HG03097 (cell line): ENCODE data around the gene PIGP.
A peak's percentile ranks its signal among the peaks of the same experiment; 100 is the strongest.
"Not testable (repeated sequence)": the region's sequence is repeated elsewhere in the genome, so short reads cannot be mapped to it uniquely, and the experiment has no call there.

Experiments used
- ATAC-seq: cut with Tn5 transposase; IDR thresholded peaks from one replicate; pipeline ENCODE4 v1.9.1; 2021; ENCODE audit not compliant: unreplicated experiment, low FRiP score

Gene PIGP

DNA sequence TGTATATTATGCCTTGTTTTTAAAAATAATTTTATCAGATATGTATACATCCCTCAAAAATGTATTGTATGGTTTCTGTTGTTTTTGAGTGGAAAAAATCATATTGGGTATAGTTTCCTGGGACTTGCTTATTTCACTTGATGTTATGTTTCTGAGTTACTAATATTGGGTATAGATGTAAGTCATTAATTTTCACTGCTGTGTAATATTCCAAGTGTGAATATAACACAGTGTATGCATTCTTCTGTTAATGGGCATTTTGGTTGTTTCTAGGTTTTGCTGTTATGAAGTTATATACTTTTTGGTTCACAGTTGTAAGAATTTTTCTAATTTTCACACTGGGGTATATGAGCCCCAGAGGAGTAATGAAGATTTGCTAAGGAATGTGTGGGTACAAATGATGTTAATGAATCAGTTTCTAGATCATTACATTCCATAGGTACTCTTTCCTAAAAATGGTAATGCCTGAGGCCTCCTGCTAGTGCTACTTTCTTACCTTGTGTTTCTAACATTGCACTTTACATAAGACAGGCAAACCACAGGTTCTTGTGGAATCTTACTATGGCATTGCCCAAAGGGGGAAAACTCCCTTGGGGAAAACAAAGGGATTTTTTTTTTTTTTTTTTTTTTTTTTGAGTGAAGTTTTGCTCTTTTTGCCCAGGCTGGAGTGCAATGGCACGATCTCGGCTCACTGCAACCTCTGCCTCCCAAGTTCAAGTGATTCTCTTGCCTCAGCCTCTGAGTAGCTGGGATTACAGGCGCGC, 3.4 kb upstream of the PIGP start:
- no peak for ATAC-seq

DNA sequence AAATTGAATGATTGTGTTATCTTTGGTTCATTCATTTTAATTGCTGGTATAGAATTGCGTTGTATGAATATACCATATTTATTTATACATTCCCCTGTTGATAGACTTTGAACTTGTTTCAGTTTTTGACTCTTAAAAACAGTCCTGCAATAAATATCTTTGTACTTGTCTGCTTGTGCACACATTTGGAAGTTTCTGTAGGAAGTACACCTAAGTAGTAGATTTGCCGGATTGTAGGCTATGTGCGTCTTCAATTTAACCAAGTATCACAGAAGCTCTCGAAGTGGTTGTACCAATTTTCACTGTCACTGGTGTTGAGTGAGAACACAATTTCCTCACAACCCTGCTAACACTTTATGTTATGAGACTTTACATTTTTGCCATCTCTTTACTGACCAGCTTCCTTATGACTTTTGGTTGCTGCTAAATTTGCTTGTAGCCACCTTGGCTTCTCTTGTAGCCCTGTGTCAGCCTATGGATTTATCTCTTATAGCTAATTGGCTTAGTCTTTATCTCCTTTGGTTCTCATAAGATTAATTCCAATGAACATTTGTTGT, 2.4 kb upstream of the PIGP start:
- ATAC-seq, result no peak

DNA sequence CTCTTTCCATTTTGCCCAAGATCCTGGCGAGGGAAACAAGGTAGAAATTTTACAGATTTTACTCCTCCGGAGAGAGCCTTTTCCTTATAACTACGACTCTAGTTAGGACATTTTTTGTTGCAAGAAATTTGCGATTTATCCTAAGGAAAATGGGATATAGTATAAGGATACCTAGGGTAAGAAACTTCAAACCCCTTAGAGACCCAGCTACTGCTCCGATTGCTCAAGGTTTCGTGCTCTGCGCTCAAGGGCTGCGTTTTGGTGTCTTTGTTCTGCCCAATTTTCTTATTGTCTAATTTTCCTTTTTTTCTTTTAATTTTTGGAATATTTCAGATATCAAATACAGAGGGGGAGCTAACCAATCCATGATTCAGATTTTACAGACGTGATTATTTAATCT, 1.7 kb upstream of the PIGP start:
- no peak for ATAC-seq

DNA sequence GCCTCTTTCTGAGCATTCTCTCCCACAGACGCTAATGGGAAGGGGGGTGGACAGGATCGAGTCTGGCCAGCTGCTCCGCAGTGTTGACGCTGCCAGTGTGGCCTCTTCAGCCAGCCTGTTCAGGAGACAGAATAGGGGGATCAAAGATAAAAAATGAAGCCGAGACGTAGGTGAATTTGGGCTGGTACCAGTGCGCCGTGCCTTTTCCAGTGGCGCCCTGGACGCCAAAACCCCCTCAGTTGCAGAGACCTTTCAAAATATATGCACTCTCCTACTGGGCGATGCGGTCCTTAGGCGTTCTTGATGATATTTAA, 1.3 kb upstream of the PIGP start:
- peak; percentile 5 for ATAC-seq

DNA sequence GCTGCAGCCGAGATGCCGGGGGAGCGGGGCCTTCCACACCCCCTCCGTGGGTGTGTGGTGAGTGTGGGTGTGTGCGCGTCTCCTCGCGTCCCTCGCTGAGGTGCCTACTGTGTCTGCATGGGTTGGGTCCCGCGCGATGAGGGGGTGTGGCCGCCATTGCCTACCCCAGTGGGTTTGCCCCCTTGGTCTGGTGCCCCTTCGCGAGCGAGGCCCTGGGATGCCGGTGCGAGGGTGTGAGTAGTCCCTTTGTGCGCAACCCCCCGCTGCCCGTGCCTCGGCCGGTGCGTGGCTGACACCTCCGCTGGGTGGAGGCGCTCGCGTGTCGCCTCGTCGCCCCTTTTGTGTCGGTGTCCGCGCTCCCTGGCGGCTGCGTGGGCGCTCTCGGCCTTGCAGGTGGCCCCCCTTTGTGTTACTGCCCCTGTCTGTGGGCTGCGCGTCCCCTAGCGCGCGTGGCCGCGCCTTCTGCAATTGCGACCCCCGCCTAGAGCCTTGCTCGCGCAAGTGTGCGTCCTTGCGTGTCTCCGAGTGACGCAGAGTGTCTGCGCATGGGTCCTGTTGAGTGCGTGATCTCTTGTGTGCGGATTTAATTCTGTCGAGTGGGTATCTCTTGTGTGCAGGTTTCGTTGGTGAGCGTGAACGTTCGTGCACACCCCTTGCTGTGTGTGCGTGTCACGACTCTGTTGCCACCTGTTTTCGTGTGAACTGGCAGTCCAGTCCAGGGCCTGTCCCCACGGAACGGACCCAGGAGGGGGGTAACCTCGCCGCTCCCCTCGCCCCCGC, 736 bp upstream of the PIGP start:
- ATAC-seq, result peak; percentile 11

DNA sequence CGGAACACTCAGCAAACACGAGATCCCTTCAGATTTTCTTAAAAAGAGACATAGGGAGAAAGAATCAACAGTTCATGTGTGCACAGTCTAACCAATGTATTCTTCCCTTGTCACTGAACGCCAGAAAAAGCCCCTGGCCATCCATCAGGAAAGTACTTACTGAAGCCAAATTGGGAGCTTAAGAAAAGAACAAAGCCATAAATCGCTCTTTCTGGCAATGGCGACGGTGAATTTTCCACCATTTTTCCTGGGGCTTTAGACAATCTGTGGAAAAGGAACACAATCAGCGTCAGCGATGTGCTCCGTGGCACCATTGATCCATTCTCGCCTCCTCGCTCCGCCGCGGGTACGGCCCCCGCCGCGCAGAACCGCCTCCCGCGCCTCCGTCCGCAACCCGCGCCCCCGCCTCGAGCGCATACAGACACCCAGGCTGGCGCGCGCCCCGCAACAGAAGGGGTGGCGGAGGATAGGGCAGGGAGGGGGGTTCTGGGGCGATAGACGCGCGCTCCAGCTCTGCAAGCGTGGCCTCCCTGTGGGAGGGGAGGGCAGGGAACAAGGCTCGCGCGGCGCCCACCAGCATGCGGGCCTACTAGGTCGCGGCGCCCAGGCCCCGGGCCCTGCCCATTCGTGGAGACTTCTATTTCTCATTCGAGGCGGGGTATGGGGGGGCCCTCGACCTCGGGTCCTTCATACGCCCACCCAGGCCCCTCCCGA, 440 bp downstream of the PIGP start:
- ATAC-seq, result peak; percentile 30

DNA sequence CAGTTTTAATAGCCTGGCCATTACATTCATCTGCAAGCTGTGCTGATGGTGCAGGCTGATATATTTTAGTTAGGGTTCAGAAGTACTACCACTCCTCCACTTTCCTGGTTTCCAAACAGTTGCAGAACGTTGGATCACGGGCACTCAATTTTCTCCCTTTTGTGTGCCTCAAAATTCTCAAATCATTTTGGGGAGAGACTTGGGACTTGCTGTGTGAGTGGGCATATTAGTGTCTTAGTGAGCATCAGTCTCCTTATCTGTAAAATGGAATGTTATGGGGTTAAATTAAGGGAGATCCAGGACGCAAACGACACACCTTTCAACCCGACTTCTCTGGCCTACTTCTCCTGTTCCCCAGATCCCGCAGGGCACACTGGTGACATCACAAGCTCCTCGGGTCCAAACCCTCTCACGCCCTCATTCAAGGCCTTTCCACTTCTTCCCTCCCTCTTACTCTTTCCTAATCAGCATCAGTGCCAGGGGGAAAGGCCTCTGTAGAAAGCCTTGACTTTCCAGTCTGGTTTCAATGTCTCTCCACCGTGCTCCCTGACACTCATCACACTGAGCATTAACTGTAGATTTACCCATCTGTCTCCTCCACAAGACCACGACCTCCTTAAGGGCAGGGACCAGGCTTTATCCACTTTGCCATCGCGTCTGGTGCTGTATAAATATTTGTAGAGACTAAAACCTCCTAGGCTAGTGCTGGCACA, 1.2 kb downstream of the PIGP start:
- ATAC-seq, result no peak

DNA sequence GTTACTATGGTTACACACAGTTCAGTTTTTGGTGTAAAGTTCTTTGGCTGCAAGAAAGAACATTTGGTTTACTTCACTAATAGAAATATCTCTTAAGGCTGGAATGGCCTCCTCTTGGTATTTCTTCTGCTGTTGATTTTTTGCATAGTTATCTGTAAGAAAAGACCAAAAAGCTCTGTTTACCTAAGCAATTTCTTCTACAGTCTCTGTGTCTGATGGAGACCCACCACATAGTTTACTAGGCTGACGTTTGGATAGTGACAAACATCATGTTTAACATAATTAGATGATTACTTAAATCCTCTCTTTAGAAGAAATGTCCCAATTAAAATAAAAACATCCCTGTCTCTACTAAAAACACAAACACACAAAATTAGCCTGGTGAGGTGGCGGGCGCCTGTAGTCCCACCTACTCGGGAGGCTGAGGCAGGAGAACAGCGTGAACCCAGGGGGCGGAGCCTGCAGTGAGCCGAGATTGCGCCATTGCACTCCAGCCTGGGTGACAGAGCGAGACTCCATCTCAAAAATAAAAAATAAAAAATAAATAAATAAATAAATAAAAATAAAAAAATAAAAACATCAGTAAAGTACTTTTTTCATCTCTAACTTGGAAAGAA, 7.2 kb downstream of the PIGP start:
- ATAC-seq, result no peak

DNA sequence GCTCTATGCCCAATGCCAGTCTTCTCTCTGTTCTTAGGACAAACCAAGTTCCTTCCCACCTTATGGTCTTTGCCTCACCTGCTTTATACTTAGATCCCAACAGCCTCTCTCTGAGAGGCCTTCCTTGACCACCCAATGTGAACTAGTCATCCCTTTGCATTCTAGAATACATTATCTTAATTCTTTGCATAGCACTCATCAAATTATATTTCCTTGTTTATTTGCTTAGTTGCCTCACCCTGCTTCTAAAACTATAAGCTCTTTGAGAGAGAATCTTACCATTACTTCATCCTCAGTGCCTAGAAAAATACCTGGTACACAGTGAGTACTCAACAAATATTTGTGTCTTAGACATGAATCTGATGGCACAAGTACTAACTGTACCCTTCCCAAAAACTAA, 8.0 kb downstream of the PIGP start:
- no peak for ATAC-seq

DNA sequence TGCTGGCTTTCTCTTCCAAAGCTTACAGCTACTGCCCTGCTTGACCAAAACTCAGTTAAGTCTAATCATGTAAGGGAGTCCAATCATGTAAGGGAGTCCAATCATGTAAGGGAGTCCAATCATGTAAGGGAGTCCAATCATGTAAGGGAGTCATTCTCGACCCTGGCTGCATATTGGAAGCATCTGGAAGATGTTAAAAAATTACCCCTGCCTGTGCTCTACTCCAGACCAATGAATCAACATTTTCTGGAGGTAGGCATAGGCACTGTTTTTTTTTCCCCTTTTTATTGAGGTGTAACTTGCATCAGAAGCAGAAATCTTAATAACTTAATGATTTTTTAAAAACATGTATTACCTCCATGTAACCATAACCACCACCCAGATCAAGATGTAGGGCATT, 9.4 kb downstream of the PIGP start:
- no peak for ATAC-seq

DNA sequence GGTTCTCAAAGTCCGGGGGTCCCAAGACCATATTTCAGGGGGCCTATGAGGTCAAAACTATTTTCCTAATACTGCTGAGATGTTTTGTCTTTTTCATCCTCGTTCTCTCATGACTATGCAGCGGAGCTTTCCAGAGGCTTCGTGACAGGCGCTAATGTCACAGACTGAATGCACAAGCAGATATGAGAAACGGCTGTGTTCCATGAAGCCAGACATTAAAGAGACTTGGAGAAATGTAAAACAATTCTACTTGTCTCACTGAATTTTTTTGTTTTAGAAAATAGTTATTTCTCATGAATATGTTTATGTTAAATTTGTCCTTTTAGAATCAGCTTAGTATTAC, 10.3 kb downstream of the PIGP start:
- no peak for ATAC-seq

DNA sequence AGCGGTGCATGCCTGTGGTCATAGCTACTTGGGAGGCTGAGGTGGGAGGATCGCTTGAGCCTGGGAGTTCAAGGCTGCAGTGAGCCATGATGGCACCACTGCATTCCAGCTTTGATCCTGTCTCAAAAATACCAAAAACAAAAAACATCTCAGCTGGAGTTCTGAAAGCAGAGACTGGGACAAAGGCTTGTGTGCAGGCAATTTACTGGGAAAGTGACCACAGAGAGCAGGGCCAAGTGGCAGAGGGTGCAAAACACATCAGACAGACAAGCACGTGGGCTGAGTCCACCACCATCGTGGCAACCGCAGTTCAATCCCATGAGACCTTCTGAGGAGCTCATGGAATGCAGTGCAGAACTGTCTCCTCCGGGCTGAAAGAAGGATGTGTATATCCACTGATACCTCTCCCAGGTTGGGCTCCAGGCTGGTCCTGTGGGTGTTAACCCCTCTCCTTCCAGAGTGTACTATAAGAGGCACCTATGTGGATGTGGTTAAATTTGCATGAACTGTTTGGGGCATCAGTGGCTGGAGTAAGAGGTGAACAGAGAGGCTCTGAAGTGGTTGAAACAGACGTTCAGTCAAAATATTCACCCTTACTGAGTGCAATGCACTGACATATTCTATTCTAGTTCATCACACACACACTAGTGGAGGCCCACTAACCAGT, 10.8 kb downstream of the PIGP start:
- ATAC-seq, result no peak

DNA sequence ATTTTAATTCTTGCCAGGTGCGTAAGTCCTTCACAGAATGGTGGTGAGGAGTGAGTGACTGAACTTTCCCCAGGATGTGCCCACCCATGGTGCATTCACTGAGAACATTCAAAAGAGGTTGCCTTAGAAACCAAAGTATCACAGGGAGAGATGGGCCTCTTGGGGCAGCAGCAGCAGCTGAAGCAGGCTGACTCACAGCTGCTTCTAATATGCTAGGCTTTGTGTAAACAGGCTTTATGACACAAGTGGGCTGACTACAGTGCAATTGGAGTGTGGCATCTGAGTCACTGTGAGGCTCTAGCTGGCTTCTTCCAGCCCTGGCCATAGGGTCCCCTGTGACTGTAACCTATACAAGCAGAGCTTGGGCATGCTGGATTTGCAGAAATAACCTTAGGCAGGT, 12.6 kb downstream of the PIGP start:
- ATAC-seq, result no peak

DNA sequence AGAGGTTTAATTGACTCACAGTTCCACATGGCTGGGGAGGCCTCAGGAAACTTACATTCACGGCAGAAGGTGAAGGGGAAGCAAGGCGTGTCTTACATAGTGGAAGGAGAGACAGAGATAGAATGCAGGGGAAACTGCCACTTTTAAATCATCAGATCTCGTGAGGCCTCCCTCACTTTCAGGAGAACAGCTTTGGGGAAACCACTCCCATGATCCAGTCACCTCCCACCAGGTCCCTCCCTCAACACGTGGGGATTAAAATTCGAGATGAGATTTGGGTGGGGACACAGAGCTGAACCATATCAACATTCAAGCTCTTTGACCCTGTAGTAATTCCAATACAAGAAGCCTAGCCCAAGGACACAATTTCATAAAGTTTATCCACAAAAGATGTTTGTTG, 13.7 kb downstream of the PIGP start:
- ATAC-seq, result no peak

DNA sequence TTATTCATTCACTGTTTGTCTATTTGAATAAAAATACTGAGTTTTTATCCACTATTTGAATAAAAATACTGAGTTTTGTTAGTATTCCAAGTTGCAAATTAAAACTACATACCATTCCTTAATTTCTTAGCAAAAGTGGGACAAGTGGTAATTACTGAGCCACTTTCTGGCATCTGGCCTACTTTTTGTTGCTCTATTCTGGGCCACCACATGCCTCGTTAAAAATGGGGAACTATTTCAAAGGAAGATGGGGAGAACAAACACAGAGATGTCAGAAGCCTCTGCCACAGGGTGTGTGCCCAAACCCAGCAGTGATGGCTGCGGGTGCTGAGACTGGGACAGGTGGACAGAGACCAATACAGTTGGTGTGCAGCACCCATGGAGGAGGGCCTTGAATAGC, 14.6 kb downstream of the PIGP start:
- ATAC-seq, result no peak

DNA sequence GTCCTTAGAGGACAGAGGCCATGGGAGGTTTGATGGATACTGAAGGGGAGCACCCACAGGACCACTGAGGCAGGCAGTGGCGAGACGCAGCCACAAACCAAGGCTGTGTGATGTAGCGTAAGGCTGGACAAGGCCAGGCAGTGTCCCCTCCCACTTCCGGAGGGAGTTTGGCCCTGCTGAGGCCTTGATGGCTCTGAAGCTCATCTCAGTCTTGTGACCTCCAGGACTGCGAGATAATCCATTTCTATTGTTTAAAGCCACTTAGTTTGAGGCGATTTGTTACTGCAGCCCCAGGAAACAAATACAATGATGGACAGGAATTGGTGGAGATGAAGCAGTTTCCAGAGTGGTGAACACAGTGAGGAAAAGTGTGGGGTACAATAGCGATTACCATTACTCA, 15.3 kb downstream of the PIGP start:
- no peak for ATAC-seq

DNA sequence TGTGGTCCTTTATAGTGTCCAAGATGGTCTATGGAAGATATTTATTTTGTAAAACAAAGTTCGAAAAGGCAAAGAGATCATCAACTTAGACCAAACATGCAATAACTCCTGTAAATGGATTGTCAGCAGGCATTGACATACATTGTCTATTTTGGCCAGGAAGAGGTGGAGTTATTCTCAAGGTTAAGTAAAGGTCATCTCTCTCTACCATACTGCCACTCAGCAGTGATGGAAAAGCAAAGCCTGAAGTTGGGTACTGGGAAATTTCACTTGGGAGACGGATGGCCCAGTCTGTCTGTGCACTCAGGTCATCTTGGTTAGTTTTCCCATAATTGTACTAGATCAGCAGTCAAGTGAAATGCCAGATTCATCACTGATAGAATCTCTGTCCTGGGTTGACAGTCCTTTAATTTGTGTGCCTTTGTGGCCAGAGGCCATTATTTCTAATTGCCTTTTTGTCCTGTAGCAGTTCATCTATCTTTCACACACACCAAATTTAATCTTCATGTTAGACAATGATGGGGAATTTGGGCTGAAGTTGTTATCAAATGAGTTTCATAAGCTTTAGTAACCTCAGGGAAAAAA, 17.5 kb downstream of the PIGP start:
- ATAC-seq, result no peak

DNA sequence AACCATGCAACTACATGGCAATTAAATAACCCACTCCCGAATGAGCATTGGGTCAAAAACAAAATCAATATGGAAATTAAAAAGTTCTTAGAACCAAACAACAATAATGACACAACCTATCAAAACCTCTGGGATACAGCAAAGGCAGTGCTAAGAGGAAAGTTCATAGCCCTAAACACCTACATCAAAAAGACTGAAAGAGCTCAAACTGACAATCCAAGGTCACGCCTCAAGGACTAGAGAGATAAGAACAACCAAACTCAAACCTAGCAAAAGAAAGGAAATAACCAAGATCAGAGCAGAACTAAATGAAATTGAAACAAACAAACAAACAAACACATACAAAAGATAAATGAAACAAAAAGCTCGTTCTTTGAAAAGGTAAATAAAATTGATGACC, 23.1 kb downstream of the PIGP start:
- ATAC-seq, result not testable (repeated sequence)

DNA sequence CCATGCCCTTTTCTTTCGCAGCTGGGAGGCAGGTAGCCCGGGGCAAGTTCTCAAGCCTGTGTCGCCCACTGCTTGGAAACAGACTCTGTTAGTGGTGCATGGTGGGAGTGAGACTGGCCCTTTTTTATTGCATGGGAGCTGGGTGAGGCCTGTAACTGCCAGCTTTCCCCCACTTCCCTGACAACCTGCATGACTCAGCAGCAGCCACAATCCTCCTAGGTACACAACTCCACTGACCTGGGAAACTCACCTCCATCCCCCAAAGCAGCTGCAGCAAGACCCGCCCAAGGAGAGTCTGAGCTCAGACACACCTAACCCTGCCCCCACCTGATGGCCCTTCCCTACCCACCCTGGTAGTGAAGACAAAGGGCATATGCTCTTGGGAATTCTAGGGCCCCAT, 25.8 kb downstream of the PIGP start:
- no peak for ATAC-seq

DNA sequence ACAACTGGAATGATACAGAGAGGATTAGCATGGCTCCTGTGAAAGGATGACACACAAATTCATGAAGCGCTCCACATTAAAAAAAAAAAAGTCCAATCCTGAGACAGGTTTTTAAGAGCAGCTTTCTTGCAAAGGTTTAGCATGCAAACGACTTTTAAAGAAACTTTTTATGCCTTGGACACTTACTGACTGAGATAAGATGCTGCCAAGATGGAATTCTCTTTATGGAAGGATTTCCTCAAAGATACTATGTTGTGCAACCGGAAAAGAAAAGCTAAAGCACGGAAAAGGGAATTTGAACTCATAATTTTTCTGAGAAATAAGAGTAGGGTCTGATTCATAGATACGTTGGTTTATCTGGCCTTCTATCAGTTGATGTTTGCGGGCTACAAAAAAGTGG, 27.3 kb downstream of the PIGP start:
- no peak for ATAC-seq
